GM19463 (cell line): ENCODE measurements around the gene DPYD.

Experiments used
- ATAC-seq: cut with Tn5 transposase; IDR thresholded peaks from one replicate; pipeline ENCODE4 v1.9.1; 2021; ENCODE audit warnings: mild to moderate bottlenecking, moderate library complexity; ENCODE audit not compliant: unreplicated experiment

Gene DPYD

DNA sequence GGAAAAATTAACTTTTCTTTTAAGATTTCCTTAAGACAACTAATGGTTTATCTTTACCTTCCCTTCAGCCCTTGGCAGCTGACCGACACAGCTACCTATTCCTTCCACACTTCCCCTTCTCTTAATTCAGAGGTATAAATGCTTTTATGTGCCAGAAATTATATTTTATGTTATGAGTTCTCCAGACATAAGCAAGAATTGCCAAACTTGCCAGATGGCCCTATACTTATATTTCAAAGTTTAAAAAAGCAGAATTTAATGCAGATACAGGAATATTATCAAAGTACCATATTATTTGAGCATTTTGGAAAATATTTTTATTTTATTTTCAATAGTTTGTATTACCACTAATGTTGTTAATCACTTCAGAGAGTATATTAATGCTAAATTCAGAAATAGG, 754.2 kb downstream of the DPYD start:
- ATAC-seq = no peak

DNA sequence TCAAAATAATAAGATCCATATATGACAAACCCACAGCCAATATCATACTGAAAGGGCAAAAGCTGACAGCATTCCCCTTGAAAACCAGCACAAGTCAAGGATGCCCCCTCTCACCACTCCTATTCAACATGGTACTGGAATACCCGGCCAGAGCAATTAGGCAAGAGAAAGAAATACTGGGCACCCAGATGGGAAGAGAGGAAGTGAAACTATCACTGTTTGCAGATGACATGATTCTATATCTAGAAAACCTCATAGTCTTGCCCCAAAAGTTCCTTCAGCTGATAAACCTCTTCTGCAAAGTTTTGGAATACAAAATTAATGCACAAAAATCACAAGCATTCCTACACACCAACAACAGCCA, 756.6 kb downstream of the DPYD start:
- ATAC-seq = no peak

DNA sequence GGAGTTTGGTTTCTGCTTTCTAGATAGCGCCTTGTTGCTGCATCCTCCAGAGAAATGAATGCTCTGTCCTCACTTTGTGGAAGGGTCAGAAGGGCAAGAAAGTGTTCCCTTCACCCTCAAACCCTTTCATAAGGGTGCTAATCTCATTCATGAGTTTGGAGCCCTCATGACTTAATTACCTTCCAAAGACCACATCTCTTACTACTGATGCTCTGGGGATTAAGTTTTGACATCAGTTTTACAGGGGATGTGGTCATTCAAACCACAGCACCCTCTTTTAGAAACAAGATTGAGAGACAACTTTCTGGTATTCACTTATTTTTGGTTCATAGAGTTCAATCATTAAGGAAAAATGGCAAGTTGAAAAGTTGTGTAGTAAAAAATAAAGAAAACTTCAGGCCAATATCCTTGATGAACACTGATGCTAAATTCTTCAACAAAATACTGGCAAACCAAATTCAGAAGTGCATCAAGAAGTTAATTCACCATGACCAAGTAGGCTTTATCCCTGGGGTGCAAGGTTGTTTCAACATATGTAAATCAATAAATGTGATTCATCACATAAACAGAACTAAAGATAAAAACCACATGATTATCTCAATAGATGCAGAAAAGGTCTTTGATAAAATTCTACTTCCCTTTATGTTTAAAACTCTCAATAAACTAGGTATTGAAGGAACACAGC, 757.1 kb downstream of the DPYD start:
- peak; percentile 55 for ATAC-seq

DNA sequence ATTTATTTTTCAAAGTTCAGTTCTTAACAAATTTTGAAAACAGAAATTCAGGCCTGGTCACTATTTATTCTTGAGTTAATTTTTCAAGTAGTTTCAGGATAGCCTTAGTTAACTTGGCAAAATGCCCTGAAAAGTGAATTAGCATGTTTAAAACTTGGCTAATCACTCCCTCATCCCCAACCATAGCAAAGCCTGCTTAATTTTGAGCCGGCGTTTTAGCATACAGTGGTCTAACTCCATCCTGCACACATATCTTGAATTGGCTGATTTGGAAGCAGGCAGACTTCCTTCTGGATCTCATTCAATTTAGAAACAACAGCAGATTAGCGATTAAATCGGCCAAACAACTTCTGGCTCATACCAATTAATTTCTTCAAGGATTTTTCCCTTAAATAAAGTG, 760.0 kb downstream of the DPYD start:
- no peak for ATAC-seq

DNA sequence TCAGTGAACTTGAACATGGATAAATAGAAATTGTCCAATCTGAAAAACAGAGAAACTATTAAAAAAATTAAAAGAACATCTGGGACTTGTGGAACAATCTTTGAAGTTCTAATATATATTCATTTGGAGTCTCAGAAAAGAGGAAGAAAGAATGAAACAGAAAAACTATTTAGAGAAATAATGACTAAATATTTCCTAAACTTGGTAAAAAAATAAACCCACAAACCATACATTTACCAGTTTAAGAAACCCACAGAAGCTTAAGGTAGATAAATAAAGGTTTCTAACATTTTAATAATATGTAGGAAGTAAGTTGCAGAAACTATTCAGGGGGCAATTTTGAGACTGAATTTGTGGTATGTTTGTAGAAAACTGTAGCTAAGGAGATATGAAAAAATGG, 761.5 kb downstream of the DPYD start:
- peak; percentile 35 for ATAC-seq

DNA sequence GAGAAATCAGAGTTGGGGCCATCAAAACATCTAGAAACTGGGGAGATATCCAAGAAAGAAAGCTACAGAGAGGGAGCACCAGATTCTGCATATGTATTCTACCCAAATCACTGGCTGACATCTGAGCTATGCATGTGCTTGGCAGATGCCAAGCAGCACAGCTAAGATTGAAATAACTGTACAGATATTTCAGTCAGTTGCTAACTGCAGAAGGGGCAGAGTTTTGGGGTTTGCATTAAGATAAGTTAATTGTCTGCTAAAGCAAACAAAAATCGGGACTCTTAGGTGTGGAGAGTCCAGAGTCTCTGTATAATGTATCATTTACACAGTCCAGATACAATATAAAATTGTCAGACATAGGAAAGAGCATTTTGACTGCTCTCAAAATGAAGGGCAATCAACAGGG, 762.1 kb downstream of the DPYD start:
- ATAC-seq = no peak

DNA sequence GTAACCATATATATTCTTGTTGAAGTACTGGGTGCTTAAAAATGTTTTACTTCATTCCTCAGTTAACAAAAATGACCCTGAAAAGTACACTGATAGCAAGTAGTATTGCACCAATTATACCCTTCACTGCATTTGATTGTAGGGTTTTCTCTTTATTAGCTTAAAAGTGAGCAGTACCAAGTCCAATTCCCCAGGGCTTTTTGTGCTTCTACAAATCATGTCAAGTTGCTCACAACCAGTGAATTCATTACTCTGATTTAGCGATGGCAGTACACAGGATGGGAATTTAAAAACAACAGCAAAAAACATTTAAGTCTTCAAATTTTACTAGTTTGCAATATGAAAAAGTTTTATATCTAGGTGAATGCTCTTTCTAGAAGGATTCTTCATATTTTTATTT, 762.8 kb downstream of the DPYD start:
- ATAC-seq = no peak

DNA sequence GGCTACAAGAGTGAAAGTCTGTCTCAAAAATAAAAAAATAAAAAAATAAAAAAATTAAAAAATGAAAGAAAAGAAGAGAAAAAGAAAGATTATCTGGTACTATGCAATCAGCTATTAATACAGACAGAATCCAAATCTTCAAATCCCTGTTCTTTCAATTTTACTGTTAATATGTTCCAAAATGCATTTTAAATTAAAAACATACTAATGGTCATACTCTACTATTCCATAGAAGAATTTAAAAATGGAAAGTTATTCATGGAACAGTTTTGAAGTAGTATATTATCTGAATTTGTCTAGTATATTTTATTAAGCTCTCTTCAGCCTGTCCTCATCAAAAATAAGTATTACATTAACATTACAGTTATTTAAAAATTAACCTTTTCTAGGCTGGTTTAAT, 769.2 kb downstream of the DPYD start:
- no peak for ATAC-seq

DNA sequence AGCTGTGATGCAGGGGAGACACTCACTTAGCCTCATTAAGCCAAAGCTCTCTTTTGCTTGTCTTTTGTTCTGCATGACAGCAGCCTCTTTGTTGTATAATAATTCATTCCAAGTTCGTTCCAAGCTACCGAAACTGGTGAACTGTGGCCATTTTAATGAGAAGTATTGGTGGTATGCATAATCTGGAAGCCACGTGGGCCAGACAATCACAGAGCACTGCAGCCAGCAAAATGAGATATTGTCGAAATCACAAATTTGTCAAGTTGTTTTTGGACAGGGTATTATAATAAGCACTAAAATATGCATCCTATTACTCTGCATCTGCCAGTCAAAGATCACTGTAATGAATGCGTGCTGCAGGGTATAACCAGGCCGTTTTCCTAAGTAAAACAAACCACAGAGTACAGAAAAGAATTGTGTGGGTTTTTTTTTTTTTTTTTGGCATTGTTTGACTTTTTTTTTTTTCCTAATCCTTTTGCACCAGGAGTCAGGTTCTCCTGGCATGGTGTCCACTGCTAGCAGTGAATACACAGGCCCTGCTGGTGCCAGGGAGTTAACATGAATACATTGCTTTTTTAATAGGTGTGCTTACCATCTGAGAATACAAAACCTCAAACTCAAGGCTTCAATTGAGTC, 775.4 kb downstream of the DPYD start:
- no peak for ATAC-seq

DNA sequence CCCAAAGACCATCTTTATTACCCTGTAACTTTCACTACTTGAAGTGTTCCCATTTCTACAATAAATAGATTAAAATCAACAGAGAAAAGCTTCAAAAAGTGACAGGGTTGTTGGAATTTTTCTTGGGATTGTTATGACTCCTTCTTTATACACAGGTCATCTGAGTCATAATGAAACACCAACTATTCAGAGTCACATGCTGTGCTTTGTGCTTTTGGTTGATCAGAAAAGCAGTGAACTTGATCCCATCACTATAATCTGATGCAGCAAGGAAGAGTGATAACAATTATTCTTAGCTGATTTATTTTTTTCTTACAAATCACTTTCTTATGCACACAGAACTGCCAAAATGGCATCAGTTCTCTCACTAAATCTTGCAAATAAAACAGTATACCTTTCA, 776.3 kb downstream of the DPYD start:
- ATAC-seq = no peak

DNA sequence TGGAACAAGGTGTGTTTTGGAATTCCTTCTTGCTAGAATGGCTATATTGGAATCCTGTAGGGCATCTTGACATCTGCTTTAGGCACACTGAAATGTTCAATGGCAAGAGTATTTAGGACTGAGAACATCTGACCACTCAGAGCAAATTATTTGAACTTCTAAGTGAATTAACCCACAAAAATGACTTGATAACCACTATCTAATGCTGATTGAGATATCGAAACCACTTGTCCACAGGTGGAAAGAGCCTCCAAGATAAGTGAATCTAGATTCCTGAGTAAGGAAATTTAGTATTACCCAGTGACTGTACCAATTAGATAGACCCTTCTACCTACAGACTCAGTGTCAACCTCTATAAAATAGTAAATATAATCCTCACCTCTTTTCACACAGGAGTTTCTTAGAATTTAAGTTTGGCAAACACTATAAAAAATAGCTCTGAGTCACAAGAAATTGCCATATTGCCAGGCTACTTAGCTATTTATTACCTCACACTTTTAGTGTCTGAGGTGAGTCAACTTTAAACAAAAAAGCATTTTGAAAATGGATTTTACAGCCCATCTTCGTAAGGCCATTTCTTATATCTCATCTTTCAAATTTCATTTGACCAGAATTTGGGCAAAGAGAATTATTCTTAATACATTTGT, 777.5 kb downstream of the DPYD start:
- ATAC-seq = no peak

DNA sequence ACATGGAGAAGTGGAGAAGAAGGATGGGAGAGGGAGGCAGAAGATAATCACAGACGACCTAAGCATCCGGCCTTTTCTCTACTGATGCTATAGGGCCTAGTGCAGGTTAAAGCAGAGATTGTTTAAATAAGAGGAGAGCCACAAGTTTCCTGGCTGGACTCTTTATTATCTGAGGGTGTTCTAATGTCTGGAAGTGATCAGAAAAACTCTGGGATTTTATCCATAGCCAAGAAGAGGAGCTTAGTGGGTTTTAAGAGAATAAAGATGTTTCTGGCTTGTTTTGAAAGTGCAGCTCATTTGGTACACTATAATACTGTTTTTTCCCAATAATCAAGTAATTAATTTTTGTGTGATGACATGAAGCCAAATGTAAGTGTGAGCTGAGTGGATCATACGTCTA, 780.2 kb downstream of the DPYD start:
- ATAC-seq = no peak

DNA sequence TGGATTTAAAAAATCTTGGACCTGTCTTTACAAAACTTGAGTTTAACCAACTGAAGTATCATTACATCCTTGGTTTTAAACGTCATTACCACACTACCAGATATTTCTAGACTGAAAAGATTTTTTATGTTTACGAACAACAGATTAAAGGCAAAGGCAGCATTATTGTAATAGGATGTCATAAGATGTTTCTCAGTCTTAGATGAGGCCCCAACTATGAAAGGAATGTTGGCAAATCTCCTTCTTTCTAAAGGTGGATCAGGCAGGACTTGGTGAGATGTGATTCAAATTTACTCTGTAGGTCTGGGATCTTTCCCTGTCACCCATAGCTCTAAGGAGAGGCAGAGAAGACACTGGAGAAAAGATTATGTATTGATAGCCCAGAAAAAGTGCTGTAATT, 781.3 kb downstream of the DPYD start:
- ATAC-seq = no peak

DNA sequence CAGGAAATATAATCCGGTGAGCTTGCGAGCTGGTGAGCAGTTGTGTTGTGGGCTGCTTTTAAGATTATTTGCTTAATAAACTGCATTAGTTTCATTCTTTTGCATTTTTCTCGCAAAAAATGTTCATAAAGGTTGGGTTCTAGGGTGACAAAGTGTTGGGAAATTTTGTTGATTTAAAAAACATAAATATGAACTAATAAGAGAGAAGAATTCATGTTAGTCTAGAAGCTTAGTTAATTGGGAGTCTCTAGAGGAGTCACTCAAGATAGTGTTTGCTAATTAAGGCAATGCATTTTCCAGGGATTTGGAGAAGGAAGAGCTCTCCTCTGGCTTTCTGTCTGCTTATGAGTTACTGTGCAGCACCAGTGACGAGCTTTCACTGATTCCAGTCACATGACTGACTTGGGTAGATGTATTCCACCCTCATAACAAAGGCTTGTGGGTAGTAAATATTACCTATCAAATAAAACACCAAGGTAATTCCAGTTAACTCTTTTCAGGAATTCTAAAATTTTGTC, 782.3 kb downstream of the DPYD start:
- peak; percentile 26 for ATAC-seq

DNA sequence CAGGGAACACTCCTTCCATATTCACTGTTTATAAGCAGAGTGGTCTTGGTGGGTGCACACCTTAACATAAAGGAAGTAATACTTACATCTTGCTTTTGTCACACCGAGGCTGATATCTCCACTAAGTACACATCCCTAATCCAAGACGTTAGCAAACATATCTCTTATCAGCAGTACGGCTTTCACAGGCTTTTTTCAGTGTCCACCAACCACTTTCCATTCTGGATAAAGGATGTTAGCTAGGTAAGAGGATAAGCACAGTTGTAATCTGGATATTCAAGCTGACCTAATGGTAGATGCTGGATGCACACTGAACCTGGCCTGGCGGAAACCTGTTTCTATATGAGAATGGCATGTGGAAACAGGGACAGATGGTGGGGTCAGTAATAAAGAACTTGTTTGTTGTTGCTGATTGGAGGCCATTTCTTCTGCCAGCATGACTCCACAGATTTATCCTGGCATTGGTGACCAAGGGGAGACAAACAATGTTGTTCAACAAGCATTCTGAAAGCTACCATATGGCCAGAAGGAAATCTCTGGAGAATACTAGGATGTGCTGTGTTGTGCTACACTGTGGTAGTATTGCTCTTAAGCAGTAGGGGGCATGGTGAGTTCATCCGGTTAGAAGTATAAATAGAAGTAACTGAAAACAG, 782.8 kb downstream of the DPYD start:
- ATAC-seq = peak; percentile 98

DNA sequence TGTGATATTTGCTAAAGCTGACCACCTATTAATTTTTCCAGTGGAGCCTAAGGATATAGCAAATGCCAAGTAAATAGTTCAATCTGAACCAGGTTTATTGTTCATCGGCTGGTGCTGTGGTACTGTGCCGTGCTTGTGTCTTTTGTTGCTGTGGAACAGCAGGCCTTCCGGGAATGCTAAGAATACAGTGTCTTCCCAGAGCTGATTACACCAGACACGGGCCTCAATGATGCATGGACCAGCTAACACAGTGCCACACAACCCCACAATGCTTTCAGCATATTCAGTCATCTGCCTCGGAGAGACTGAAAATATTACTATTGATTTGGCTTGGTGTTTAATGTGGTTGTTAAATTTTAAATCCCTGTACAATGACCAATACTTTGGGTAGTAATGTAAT, 783.8 kb downstream of the DPYD start:
- ATAC-seq = no peak

DNA sequence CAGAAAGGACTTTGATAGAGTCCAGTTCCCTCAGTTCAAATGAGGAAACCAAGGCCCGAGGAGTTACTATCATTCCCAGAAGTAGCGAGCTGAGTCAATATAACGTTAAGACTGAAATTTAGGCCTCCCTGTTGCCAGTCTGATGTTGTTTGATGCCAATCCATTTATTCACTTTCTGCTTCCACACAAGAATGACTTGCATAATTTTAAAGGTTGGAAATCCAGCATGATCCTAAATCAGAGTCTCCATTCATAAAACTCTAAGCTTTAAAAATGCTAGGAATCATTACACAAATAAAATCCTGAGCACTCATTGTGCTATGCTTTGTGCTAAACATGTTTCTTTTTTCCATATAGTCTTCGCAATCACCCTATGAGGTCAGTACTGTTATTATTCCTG, 784.9 kb downstream of the DPYD start:
- ATAC-seq = no peak

DNA sequence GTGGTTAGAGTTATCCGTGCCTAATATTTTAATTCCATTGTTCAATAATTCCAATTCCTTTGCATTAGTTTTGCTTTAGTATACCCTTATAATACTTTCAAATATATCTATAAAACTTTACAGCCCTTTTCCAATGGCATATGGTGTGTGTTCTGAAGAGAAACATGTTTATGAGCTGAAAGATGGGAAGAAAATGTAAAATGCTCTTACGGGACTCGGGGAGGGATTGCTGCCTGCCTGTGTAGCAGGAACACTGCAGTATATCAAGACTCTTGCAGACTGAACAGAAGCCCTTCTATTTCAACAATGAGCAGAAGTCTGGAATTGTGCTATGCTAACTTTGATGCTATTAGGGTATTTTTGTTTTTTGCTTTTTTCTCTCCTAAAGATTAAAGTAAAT, 792.4 kb downstream of the DPYD start:
- ATAC-seq = no peak

DNA sequence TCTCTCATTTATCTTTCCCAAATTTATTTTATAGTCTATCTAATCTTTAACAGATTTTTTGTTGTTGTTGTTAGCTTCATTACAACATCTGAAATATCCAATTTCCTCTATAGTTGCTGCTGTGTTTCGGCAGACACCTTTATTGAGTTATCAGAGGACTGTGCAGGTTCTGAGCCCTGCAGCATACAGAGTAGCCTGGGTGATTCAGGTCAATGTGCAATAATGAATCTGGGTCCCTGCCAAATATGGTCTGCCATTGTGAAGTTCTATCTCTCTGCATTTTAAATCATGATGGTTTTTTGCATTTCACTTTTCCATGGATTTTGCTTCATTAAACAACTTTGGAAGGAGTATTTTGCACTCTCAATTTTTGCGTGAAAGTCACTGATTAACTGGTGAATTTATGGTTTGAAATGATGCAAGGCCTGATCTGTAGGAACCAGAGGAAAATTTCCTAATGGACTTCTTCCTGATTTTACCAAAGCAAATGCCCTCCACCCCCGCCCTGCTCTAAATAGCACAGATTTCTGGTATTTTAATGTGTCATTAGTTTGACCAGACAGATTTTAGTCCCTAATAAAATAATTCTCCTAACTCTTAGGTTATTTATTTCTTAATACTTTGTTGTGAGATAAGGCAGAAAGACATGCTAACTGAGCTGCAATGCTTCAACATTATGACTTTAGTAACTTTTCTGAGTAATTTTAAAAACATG, 797.0 kb downstream of the DPYD start:
- ATAC-seq = no peak

DNA sequence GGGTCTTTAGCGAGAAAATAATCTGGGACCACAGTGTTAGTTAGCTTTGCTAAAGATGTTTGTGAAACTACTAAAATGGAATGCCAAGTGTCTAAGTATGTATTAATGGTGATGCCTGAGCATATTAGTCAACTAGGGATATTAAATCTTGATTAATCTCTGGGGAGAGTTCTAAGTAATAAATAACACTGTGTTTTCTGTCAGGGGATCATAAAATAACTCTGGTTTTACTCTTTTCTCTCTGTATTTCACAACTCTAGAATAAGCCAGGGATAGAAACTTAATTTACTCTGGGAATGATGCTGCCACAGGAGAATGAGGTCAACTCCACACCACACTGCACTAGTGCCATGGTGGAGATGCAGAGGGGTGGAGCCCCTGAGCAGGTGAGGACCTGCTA, 800.0 kb downstream of the DPYD start:
- no peak for ATAC-seq
